Activated CD4-positive, alpha-beta T cell treated with anti-CD3 and anti-CD28 coated beads, Interleukin-2, Interleukin-6, amounts not matched to agents 100 ng/mL and 50 ng/mL, durations not matched to agents 16 hours and 8 hours (primary cell): ENCODE measurements around the gene ADAM17.
"Not testable (repeated sequence)": the region's sequence is repeated elsewhere in the genome, so short reads cannot be mapped to it uniquely, and the experiment has no call there.

Experiments used
- DNase-seq: peaks from one replicate; pipeline ENCODE4 v3.0.0-alpha.2; 2020

The ADAM17 gene

DNA sequence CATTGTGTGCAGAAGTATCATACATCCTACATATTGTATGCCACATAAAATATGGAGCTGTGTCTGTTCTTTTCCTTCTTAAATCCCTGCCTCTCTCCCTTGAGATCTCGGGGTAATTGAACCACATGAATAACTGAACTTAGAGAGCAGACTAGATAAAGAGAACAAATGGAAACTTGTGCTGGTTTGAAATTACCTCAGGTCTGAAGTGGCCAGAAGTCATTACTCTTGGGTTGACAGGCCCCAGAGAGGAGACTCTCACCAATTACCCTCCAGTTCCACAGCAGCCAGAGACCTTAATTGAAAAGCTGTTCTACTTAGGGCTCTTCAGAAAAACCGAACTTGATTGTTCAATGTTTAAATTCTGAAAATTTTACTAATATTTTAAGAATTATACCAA is 5.0 kb upstream of the ADAM17 start:
- no peak for DNase-seq

DNA sequence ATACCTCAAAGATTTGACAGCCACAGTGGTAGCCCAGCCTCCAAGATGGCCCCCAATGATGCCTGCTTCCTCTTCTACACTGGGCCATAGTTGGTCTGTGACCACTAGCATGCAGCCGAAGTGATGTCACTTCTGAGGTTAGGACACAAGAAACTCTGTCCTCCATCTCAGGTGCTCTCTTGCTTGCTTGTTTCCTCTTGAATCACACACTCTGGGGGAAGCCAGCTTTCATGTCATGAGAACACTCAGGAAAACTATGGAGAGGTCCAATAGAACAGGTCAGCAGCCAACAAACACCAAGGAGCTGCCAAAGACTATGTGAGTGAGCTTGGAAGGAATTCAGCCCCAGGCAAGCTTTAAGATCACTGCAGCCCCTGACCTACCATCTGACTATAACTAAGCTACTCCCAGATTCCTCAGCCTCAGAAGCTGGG is 3.3 kb upstream of the ADAM17 start:
- DNase-seq, result no peak

GRCh38 chr2:9556121-9556743 is 602 bp upstream of the ADAM17 start:
- DNase-seq, result no peak

DNA sequence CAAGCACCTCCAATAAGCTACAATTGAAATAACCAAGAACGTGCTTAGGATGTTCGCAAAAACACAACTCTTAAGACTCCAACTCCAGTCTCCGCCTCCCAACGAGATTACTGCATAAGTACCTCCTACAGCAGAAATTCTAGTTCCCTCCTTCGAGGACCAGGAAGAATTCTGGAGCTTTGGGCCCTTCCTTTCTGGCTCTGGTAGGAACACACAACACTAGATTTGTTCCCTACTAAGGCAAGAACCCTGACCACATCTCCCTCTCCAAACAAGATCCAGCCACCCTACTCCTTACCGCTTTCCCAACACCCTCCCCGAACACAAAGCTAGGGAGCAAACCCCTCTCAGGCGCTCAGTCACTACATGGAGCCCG is 721 bp downstream of the ADAM17 start:
- DNase-seq, result peak; percentile 48

GRCh38 chr2:9552219-9553178 is 3.1 kb downstream of the ADAM17 start:
- peak; percentile 78 for DNase-seq

GRCh38 chr2:9550859-9551391 is 4.7 kb downstream of the ADAM17 start:
- not testable (repeated sequence) for DNase-seq

- no peak for DNase-seq
Measured at GRCh38 chr2:9549420-9549819, 6.2 kb downstream of the ADAM17 start.

DNA sequence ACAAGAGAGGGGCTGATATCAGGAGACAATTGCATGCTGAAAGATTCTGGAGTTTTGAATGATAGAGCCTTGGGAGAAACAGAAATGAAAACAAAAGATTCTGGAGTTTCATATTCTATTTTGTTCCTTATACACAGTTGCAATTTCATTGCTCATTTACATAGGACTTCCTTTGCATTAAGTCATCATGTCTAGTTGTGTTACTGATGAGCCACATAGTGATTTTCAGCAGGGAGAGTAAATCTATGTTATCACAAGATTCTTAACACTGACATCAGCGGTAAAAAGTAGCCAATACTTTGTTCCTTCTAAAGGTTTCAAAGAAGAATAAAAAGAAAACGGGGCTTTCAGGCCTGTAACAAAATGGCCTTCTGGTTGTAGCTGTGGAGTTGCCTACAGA is 7.1 kb downstream of the ADAM17 start:
- peak; percentile 48 for DNase-seq

DNA sequence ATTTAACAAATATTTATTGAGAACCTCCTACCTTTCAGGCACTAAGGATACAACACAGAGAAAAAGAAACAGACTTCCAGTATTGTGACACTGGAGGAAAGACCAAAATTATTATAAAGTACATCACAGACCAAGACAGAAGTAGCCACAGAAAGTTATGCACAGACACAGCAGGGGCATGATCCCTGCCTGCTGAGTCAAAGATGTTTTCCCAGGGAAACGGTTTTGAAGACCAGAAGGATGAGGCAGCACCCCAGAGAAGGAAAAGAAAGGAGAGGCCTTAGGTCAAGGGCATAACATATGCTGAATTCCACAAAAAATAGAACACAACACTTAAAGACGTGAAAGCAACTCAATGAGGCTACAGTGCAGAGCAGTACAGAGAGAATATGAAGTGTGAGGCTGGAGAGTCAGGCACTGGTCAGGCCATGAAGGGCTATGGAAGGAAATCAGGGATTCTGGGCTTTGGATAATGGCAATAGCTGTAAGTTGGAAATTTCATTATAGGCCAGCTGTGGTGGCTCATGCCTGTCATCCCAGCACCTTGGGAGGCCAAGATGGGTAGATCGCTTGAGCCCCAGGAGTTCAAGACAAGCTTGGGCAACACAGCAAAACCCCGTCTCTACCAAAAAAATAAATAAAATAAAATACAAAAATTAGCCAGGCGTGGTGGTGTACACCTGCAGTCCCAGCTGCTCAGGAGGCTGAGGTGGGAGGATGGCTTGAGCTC is 8.2 kb downstream of the ADAM17 start:
- no peak for DNase-seq

GRCh38 chr2:9545502-9545901 is 10.1 kb downstream of the ADAM17 start:
- DNase-seq, result no peak

DNA sequence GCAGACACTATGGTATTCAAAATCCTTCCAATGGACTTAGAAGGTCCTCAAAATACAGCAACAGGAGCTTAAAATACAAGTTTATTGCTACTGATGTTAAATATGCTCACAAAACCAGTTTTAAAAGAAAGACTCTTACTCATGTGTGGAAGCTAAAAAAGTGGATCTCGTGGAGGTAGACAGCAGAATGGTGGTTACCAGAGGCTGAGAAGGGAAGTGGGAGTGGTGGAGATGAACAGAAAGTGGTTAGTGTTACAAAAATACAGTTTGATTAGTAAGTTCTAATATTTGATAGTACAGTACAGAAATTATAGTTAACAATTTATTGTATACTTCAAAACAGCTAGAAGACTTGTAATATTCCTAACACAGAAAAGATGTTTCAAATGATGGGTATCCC is 12.1 kb downstream of the ADAM17 start:
- no peak for DNase-seq

GRCh38 chr2:9539531-9539930 is 16.1 kb downstream of the ADAM17 start:
- no peak for DNase-seq

- DNase-seq, result no peak
Measured at GRCh38 chr2:9538000-9538507, 17.6 kb downstream of the ADAM17 start.

GRCh38 chr2:9536504-9536903 is 19.1 kb downstream of the ADAM17 start:
- no peak for DNase-seq

DNA sequence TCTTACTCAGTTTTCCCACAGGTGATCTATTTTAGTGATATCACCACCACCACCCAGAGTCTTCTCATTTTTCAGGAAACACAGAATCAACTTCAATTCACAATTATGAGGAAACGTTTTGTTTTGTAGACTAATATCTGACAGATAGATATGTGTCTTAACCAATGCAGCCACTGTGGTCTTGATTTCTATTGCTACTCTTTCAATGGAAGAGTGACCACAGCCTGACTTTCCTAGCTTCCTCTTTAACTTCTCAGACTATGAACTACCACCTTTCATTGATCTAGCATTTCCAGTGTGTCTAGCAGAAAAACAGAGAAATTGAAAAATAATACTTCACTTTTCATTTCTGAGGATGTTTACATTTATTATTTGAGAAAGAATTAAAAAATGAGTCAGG is 20.5 kb downstream of the ADAM17 start:
- DNase-seq, result no peak

DNA sequence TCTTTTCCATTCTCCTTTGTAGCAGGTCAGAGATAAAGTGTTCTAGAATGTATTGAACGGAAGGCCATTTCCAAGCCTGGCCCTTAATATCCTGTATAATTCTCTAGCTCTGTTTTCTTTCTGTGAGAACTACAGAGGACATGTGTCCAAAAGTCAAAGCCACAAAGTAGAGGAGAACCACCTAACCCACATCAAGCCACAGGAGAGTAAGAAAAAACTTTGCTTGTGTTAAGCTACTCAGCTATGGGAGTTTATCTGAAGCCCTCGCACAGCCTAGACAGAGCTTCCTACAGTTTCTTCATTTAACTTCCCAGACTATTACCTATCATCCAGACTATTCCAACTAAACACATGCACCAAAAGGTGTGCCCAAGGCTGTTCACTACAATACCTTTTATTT is 22.0 kb downstream of the ADAM17 start:
- DNase-seq, result no peak

DNA sequence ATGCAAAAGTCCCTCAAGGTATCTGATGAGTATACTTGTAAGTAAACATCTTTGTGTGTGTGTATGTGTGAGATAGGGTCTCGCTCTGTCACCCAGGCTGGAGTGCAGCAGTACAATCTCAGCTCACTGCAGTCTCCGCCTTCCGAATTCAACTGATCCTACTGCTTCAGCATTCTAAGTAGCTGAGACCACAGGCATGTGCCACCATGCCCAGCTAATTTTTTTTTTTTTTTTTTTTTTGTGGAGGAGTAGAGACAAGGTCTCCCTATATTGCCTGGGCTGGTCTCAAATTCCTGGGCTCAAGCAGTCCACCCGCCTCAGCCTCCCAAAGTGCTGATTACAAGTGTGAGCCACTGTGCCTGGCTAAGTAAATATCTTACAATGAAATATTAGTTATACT is 23.2 kb downstream of the ADAM17 start:
- no peak for DNase-seq

GRCh38 chr2:9527995-9528787 is 27.4 kb downstream of the ADAM17 start:
- DNase-seq, result no peak

DNA sequence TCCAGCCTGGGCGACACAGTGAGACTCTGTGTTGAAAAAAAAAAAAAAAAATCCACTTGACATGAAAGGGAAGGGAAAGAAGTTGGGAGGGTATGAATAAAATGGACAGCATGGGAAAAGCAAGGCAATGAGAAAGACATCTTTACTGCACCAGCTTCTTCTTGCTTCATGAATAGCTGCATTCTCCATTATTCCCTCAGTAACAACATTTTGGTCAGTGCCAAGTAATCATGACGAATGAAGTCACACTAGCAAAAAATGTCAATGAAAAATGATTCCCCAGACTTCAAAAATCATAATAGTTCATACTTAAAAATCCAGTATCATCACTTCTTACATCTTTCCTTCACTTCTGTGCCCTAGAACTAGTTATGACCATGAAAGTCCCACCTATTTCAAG is 30.4 kb downstream of the ADAM17 start:
- DNase-seq, result no peak

GRCh38 chr2:9524291-9524690 is 31.3 kb downstream of the ADAM17 start:
- no peak for DNase-seq

DNA sequence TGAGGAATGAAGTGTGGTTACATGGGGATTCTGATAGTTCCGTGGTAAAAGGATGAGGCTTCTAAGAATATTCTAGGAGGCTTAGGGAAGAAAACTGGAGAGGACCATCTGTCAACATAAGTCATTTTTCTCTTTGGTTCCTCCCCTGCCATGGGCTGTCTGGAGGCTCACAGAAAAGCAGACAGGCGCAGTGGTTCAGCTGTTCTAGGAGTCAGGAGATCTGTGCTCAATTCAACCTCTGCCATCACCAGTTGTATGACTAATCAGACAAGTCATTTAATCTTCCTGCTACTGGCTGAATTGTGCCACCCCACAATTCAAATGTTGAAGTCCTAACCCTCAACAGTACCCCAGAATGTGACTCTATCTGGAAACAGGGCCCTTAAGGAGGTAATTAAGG is 36.4 kb downstream of the ADAM17 start:
- DNase-seq, result peak; percentile 9

GRCh38 chr2:9518780-9519179 is 36.9 kb downstream of the ADAM17 start:
- DNase-seq, result no peak
